Measurements from ENCODE around the gene RDX. TPM values are rescaled to one million over a fixed set of nuclear protein-coding genes. Genes with fewer than 3 reads are reported as not detected.

RDX gene
- total and polyA plus RNA-seq, 9 of the 15 experiments (the other 6 are each of a cell fraction or from before 2014, with no cell fraction given): 35.6 to 62.1 (median 54.3) TPM

DNA sequence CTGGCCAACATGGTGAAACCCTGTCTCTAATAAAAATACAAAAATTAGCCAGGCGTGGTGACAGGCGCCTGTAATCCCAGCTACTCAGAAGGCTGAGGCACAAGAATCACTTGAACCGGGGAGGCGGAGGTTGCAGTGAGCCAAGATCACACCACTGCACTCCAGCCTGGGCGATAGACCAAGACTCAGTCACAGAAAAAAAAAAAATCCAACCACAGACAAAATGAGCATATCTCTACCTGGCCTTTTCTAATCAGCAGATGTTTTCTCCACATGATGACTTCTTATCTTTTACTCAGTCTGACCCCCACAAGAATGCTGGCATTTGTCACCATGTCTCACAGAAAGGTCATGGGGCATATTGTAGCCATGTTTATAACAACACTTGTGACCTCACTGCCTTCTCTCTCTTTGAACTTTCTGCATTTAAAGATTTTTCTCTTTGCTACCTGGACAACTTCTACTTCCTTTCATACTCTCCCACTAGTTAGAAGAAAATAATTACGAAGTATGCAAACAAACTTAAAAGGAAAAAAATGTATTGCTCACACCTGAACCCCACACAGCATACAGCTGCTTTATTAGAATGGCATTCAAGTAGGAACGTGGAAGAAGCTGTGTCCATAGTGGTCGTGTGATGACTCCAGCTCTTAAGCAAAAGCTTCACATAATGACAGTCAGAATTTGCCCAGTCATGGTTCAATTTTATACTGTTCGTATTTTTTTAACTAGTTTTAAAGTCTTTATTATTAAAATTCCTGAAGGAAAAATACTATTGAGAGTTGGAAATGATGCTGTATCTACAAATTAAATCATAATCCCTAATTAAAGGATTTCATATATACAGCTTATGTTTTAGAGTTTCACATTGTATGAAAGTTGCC lies 137.9 kb downstream of the RDX start (continued):
- TF ChIP-seq, protein P1, sequence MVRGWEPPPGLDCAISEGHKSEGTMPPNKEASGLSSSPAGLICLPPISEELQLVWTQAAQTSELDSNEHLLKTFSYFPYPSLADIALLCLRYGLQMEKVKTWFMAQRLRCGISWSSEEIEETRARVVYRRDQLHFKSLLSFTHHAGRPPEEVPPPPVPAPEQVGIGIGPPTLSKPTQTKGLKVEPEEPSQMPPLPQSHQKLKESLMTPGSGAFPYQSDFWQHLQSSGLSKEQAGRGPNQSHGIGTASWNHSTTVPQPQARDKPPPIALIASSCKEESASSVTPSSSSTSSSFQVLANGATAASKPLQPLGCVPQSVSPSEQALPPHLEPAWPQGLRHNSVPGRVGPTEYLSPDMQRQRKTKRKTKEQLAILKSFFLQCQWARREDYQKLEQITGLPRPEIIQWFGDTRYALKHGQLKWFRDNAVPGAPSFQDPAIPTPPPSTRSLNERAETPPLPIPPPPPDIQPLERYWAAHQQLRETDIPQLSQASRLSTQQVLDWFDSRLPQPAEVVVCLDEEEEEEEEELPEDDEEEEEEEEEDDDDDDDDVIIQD (CRISPR knock-in tag; IDR thresholded peaks at IDR 0.05): no peak
- TF ChIP-seq ZNF583 (CRISPR knock-in tag; IDR thresholded peaks at IDR 0.05): no peak
- TF ChIP-seq, protein P2, sequence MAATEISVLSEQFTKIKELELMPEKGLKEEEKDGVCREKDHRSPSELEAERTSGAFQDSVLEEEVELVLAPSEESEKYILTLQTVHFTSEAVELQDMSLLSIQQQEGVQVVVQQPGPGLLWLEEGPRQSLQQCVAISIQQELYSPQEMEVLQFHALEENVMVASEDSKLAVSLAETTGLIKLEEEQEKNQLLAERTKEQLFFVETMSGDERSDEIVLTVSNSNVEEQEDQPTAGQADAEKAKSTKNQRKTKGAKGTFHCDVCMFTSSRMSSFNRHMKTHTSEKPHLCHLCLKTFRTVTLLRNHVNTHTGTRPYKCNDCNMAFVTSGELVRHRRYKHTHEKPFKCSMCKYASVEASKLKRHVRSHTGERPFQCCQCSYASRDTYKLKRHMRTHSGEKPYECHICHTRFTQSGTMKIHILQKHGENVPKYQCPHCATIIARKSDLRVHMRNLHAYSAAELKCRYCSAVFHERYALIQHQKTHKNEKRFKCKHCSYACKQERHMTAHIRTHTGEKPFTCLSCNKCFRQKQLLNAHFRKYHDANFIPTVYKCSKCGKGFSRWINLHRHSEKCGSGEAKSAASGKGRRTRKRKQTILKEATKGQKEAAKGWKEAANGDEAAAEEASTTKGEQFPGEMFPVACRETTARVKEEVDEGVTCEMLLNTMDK (IDR thresholded peaks at IDR 0.05; ENCODE audit: borderline replicate concordance, insufficient read depth, low read depth, low read length, poor library complexity, severe bottlenecking): no peak
- peak; percentile 65 for TF ChIP-seq MAFG (tag; conservative IDR thresholded peaks at IDR 0.05)
- TF ChIP-seq TCF7 (IDR thresholded peaks at IDR 0.05; ENCODE audit: borderline replicate concordance): no peak
- peak; percentile 54 for TF ChIP-seq CBFA2T2 (conservative IDR thresholded peaks at IDR 0.05)
- TF ChIP-seq, protein P3, sequence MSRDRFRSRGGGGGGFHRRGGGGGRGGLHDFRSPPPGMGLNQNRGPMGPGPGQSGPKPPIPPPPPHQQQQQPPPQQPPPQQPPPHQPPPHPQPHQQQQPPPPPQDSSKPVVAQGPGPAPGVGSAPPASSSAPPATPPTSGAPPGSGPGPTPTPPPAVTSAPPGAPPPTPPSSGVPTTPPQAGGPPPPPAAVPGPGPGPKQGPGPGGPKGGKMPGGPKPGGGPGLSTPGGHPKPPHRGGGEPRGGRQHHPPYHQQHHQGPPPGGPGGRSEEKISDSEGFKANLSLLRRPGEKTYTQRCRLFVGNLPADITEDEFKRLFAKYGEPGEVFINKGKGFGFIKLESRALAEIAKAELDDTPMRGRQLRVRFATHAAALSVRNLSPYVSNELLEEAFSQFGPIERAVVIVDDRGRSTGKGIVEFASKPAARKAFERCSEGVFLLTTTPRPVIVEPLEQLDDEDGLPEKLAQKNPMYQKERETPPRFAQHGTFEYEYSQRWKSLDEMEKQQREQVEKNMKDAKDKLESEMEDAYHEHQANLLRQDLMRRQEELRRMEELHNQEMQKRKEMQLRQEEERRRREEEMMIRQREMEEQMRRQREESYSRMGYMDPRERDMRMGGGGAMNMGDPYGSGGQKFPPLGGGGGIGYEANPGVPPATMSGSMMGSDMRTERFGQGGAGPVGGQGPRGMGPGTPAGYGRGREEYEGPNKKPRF (IDR thresholded peaks at IDR 0.05; ENCODE audit: low read depth, low read length): no peak
- TF ChIP-seq GATAD2A (IDR thresholded peaks at IDR 0.05): no peak
- no peak for TF ChIP-seq SMARCA5 (IDR thresholded peaks at IDR 0.05)
- no peak for TF ChIP-seq HLTF (IDR thresholded peaks at IDR 0.05)
- TF ChIP-seq ZNF76 (CRISPR knock-in tag; IDR thresholded peaks at IDR 0.05; ENCODE audit: borderline replicate concordance): no peak
- TF ChIP-seq ZNF551 (CRISPR knock-in tag; IDR thresholded peaks at IDR 0.05): no peak
- 0 out of 2 replicates have a peak, but pooled peaks have one; percentile 21 for TF ChIP-seq MAFF (IDR thresholded peaks at IDR 0.05; ENCODE audit: low read length)
- TF ChIP-seq TARDBP (IDR thresholded peaks at IDR 0.05): no peak
- no peak for TF ChIP-seq NEUROD1 (IDR thresholded peaks at IDR 0.05; ENCODE audit: borderline replicate concordance, low read depth, low read length, partially characterized antibody)
- TF ChIP-seq, protein P4, sequence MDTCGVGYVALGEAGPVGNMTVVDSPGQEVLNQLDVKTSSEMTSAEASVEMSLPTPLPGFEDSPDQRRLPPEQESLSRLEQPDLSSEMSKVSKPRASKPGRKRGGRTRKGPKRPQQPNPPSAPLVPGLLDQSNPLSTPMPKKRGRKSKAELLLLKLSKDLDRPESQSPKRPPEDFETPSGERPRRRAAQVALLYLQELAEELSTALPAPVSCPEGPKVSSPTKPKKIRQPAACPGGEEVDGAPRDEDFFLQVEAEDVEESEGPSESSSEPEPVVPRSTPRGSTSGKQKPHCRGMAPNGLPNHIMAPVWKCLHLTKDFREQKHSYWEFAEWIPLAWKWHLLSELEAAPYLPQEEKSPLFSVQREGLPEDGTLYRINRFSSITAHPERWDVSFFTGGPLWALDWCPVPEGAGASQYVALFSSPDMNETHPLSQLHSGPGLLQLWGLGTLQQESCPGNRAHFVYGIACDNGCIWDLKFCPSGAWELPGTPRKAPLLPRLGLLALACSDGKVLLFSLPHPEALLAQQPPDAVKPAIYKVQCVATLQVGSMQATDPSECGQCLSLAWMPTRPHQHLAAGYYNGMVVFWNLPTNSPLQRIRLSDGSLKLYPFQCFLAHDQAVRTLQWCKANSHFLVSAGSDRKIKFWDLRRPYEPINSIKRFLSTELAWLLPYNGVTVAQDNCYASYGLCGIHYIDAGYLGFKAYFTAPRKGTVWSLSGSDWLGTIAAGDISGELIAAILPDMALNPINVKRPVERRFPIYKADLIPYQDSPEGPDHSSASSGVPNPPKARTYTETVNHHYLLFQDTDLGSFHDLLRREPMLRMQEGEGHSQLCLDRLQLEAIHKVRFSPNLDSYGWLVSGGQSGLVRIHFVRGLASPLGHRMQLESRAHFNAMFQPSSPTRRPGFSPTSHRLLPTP (IDR thresholded peaks at IDR 0.05; ENCODE audit: borderline replicate concordance, extremely low read depth, insufficient read length): no peak
- no peak for TF ChIP-seq ZFPM2 (CRISPR knock-in tag; IDR thresholded peaks at IDR 0.05)

All from K562 (cell line).